Progenitor cell of endocrine pancreas (in vitro differentiated cells): Measurements from ENCODE around the gene UTF1. TPM values are rescaled to one million over a fixed set of nuclear protein-coding genes. Genes with fewer than 3 reads are reported as not detected.

Experiments used
- DNase-seq: peaks from one replicate; pipeline ENCODE4 v3.0.0; 2021; ENCODE audit warnings: low spot score; ENCODE audit not compliant: unreplicated experiment
- H3K27ac Mint-ChIP-seq: 2 replicates; pipeline ENCODE4 v1.8.0; 2021; ENCODE audit warnings: mild to moderate bottlenecking, moderate library complexity, mixed read lengths
- H3K27me3 Mint-ChIP-seq: 2 replicates; pipeline ENCODE4 v1.8.0; 2021; ENCODE audit warnings: mixed read lengths
- H3K36me3 Mint-ChIP-seq: 2 replicates; pipeline ENCODE4 v1.8.0; 2022; ENCODE audit warnings: mixed read lengths; ENCODE audit not compliant: insufficient read depth
- H3K4me1 Mint-ChIP-seq: 2 replicates; pipeline ENCODE4 v1.8.0; 2021; ENCODE audit warnings: low read depth, mixed read lengths
- H3K4me3 Mint-ChIP-seq: 2 replicates; pipeline ENCODE4 v1.8.0; 2021; ENCODE audit warnings: low read depth, mild to moderate bottlenecking, moderate library complexity, mixed read lengths
- H3K9me3 Mint-ChIP-seq: 2 replicates; pipeline ENCODE4 v1.8.0; 2021; ENCODE audit warnings: low read depth, mixed read lengths
- total RNA-seq: library from RNA; stranded (reverse); gene quantifications from 2 replicates; pipeline ENCODE4 v1.2.1, GENCODE V29; 2021
- TF ChIP-seq, protein P1 (sequence below): fragments of 200-600 bp; sonication (generic); IDR thresholded peaks from one replicate; pipeline ENCODE4 v1.5.0; 2021; ENCODE audit warnings: antibody characterized with exemption, mild to moderate bottlenecking; ENCODE audit not compliant: unreplicated experiment

The UTF1 gene
- total RNA-seq, 1 donor from 2014 or later, result not detected

GRCh38 chr10:133215586-133215985 is 14.4 kb upstream of the UTF1 start:
- peaks cover 2% of the 10 kb centered on the region for H3K36me3 Mint-ChIP-seq
- H3K27me3 Mint-ChIP-seq, result peaks cover 14% of the 10 kb centered on the region
- no peaks in the 10 kb centered on the region for H3K4me1 Mint-ChIP-seq
- TF ChIP-seq, protein P1, sequence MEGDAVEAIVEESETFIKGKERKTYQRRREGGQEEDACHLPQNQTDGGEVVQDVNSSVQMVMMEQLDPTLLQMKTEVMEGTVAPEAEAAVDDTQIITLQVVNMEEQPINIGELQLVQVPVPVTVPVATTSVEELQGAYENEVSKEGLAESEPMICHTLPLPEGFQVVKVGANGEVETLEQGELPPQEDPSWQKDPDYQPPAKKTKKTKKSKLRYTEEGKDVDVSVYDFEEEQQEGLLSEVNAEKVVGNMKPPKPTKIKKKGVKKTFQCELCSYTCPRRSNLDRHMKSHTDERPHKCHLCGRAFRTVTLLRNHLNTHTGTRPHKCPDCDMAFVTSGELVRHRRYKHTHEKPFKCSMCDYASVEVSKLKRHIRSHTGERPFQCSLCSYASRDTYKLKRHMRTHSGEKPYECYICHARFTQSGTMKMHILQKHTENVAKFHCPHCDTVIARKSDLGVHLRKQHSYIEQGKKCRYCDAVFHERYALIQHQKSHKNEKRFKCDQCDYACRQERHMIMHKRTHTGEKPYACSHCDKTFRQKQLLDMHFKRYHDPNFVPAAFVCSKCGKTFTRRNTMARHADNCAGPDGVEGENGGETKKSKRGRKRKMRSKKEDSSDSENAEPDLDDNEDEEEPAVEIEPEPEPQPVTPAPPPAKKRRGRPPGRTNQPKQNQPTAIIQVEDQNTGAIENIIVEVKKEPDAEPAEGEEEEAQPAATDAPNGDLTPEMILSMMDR, result no peak
- H3K27ac Mint-ChIP-seq, result no peak overlapping the region
- no peak for DNase-seq
- H3K4me3 Mint-ChIP-seq, result no peak overlapping the region
- no peaks in the 10 kb centered on the region for H3K9me3 Mint-ChIP-seq

DNA sequence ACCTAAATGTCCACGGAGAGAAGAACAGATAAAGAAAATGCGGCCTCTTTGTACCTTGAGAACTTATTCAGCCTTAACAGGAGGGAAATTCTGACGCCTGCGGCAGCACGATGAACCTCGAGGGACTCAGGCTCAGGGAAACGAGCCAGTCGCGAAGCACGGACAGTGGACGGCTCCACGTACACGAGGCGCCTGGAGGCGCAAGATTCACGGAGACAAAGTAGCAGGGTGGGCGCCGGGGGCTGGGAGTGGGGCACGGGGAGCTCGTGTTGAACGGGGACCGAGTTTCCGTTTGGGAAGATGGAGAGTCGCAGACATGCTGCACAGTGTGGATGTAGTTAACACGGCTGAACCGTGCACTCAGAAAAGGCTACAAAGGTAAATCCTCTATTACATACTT is 13.2 kb upstream of the UTF1 start:
- Mint-ChIP-seq H3K4me1 (peaks cover 1% of the 10 kb centered on the region), H3K9me3 (no peaks in the 10 kb centered on the region), H3K27me3 (peaks cover 23% of the 10 kb centered on the region), H3K27ac (no peak overlapping the region), H3K36me3 (peaks cover 2% of the 10 kb centered on the region), H3K4me3 (no peak overlapping the region)
- DNase-seq, result no peak
- TF ChIP-seq, protein P1, result no peak

- no peaks in the 10 kb centered on the region for H3K9me3 Mint-ChIP-seq
- H3K27ac Mint-ChIP-seq, result no peak overlapping the region
- H3K27me3 Mint-ChIP-seq, result peaks cover 23% of the 10 kb centered on the region
- TF ChIP-seq, protein P1, result no peak
- DNase-seq, result no peak
- H3K36me3 Mint-ChIP-seq, result no peaks in the 10 kb centered on the region
- H3K4me3 Mint-ChIP-seq, result no peak overlapping the region
- peaks cover 1% of the 10 kb centered on the region for H3K4me1 Mint-ChIP-seq
Observed at GRCh38 chr10:133217800-133218589, 12.0 kb upstream of the UTF1 start.

GRCh38 chr10:133218891-133219290 is 11.1 kb upstream of the UTF1 start:
- H3K9me3 Mint-ChIP-seq, result no peaks in the 10 kb centered on the region
- TF ChIP-seq, protein P1, result no peak
- DNase-seq, result no peak
- no peak overlapping the region for H3K27ac Mint-ChIP-seq
- H3K27me3 Mint-ChIP-seq, result peaks cover 26% of the 10 kb centered on the region
- peaks cover 1% of the 10 kb centered on the region for H3K4me1 Mint-ChIP-seq
- no peaks in the 10 kb centered on the region for H3K36me3 Mint-ChIP-seq
- no peak overlapping the region for H3K4me3 Mint-ChIP-seq

- no peak for DNase-seq
- H3K4me1 Mint-ChIP-seq, result peaks cover 1% of the 10 kb centered on the region
- peaks cover 34% of the 10 kb centered on the region for H3K27me3 Mint-ChIP-seq
- no peaks in the 10 kb centered on the region for H3K9me3 Mint-ChIP-seq
- no peaks in the 10 kb centered on the region for H3K36me3 Mint-ChIP-seq
- H3K4me3 Mint-ChIP-seq, result peak overlapping the region; percentile 56
- no peak overlapping the region for H3K27ac Mint-ChIP-seq
- TF ChIP-seq, protein P1, result no peak
Observed at GRCh38 chr10:133219782-133220181, 10.2 kb upstream of the UTF1 start.
